ENCODE data around the gene ATP6V0A4. TPM values are rescaled to one million over a fixed set of nuclear protein-coding genes. Genes with fewer than 3 reads are reported as not detected.

ATP6V0A4 gene
- total RNA-seq, 1 experiment from 2014 or later = 1.1 TPM

DNA sequence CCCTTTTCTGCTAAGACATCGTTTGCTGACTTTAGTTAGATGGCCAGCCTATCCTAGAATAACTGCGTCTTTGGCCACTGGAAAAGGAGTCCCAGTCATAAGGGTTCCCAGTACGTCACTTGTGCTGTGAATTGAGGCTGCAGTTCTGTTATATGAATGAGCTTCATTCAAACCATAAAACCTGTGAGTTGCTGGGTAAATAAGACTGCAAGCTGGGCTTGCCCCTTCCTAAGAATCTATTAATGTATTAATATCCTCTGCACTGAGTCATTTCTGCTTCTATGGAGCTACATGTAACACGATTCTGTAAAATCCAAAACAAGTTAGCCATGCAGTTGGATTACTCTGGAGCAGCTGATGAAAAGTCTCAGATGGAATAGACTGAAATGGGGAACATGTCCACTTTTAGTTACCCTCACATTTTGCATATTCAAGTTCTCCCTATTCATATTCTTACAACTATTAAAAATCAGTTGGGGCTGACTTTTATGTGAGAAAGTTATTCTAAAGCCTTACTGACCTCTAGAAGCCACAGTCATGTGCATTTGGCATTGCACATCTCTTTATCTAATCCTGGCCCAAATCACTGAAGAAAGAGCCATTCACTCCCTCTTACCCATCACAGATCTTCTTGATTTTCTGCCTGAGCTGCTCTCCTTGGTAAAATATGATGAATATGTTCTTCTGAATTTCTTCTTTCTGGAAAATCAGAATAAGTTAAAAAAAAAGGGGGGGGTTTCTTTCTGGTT, 42.0 kb downstream of the ATP6V0A4 start:
- TF ChIP-seq, protein P1, sequence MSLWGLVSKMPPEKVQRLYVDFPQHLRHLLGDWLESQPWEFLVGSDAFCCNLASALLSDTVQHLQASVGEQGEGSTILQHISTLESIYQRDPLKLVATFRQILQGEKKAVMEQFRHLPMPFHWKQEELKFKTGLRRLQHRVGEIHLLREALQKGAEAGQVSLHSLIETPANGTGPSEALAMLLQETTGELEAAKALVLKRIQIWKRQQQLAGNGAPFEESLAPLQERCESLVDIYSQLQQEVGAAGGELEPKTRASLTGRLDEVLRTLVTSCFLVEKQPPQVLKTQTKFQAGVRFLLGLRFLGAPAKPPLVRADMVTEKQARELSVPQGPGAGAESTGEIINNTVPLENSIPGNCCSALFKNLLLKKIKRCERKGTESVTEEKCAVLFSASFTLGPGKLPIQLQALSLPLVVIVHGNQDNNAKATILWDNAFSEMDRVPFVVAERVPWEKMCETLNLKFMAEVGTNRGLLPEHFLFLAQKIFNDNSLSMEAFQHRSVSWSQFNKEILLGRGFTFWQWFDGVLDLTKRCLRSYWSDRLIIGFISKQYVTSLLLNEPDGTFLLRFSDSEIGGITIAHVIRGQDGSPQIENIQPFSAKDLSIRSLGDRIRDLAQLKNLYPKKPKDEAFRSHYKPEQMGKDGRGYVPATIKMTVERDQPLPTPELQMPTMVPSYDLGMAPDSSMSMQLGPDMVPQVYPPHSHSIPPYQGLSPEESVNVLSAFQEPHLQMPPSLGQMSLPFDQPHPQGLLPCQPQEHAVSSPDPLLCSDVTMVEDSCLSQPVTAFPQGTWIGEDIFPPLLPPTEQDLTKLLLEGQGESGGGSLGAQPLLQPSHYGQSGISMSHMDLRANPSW (CRISPR knock-in tag; conservative IDR thresholded peaks at IDR 0.05; ENCODE audit: low read depth) = no peak
- TF ChIP-seq, protein P2, sequence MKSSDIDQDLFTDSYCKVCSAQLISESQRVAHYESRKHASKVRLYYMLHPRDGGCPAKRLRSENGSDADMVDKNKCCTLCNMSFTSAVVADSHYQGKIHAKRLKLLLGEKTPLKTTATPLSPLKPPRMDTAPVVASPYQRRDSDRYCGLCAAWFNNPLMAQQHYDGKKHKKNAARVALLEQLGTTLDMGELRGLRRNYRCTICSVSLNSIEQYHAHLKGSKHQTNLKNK (CRISPR knock-in tag; IDR thresholded peaks at IDR 0.05) = no peak
- TF ChIP-seq IRF2 (CRISPR knock-in tag; IDR thresholded peaks at IDR 0.05; ENCODE audit: borderline replicate concordance, low read depth) = no peak
- TF ChIP-seq, protein P3, sequence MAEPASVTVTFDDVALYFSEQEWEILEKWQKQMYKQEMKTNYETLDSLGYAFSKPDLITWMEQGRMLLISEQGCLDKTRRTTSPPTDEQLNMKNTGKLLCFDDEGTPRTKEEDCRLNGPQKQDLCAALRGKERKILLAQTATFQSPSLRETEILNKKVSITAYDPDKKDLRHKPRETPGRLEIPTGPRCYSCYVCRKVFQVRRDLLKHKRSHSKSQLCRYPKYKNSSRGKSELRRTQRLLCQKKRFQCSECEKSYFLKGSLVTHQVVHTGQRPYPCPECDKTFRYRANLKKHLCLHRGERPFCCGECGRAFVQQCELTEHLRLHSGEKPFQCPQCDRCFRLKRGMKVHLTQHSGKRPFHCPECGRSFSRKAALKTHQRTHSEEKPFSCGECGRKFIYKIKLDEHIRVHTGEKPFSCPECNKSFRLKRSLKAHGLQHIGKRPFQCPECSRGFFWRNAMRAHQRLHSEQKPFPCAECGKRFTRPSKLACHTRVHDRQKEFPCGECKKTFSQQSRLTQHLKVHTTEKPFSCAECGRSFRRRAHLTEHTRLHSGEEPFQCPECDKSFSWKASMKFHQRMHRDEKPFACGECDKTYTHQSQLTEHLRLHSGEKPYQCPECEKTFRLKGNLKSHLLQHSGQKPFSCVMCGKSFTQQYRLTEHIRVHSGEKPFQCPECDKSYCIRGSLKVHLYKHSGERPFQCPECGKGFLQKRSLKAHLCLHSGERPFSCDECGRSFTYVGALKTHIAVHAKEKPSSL (CRISPR knock-in tag; conservative IDR thresholded peaks at IDR 0.05) = no peak
- TF ChIP-seq, protein P4, sequence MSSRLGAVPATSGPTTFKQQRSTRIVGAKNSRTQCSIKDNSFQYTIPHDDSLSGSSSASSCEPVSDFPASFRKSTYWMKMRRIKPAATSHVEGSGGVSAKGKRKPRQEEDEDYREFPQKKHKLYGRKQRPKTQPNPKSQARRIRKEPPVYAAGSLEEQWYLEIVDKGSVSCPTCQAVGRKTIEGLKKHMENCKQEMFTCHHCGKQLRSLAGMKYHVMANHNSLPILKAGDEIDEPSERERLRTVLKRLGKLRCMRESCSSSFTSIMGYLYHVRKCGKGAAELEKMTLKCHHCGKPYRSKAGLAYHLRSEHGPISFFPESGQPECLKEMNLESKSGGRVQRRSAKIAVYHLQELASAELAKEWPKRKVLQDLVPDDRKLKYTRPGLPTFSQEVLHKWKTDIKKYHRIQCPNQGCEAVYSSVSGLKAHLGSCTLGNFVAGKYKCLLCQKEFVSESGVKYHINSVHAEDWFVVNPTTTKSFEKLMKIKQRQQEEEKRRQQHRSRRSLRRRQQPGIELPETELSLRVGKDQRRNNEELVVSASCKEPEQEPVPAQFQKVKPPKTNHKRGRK (CRISPR knock-in tag; IDR thresholded peaks at IDR 0.05; ENCODE audit: borderline replicate concordance) = no peak
- no peak for TF ChIP-seq CBFB (CRISPR knock-in tag; IDR thresholded peaks at IDR 0.05; ENCODE audit: low read depth)
- TF ChIP-seq NR2C2 (CRISPR knock-in tag; IDR thresholded peaks at IDR 0.05) = no peak
- no peak for TF ChIP-seq GTF2I (CRISPR knock-in tag; conservative IDR thresholded peaks at IDR 0.05)
- TF ChIP-seq SMAD4 (CRISPR knock-in tag; IDR thresholded peaks at IDR 0.05) = no peak
- peak; percentile 12 for ATAC-seq
- ChIA-PET CTCF (interaction anchor here (1.0 to 2.1 kb wide), 3 partner anchors 17 to 42 kb away, joined by 3 to 12 read pairs (median 9); partner anchors contain the start of genes ATP6V0A4 and TMEM213), POLR2A (interaction anchor here (0.6 kb wide), 1 partner anchor 119 kb away, joined by 3 read pairs; no protein-coding TSS in a partner anchor)
- H3K36me3 Mint-ChIP-seq = no peaks in the 10 kb centered on the region
- H3K27me3 Mint-ChIP-seq (ENCODE audit: low read depth) = no peaks in the 10 kb centered on the region
- H3K27ac Mint-ChIP-seq = no peak overlapping the region
- DNase-seq (ENCODE audit: low spot score) = no peak
- no peaks in the 10 kb centered on the region for H3K9me3 Mint-ChIP-seq
- H3K4me3 Mint-ChIP-seq = no peak overlapping the region
- peaks cover 30% of the 10 kb centered on the region for H3K4me1 Mint-ChIP-seq

DNA sequence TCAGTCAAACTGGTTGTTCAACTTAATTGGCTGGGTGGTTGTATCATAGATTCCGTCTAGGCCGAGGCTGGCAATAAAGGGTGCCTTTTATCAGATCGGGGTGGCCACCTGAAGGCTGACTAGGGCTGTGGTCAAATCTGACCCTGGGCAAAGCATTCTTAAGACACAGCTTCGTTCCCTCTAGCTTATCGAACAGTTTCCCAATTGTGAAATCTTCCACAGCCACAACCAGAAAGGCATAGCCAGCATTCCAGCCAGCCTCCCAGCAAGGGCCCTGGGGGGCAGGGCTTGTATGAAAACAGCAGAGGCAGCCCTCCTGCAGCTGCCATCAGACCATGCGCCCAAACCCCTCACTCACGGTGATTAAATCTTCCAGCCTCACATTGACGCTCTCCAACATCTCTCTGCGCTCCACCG, 42.7 kb downstream of the ATP6V0A4 start:
- Mint-ChIP-seq H3K9me3 (no peaks in the 10 kb centered on the region), H3K27me3 (ENCODE audit: low read depth) (no peaks in the 10 kb centered on the region), H3K36me3 (no peaks in the 10 kb centered on the region), H3K4me3 (no peak overlapping the region), H3K27ac (no peak overlapping the region), H3K4me1 (peaks cover 35% of the 10 kb centered on the region)
- ATAC-seq = peak; percentile 61
- CTCF ChIA-PET = interaction anchor here (1.0 to 2.1 kb wide), 3 partner anchors 17 to 43 kb away, joined by 3 to 12 read pairs (median 9); partner anchors contain the start of genes ATP6V0A4 and TMEM213
- POLR2A ChIA-PET = interaction anchor here (0.6 kb wide), 1 partner anchor 118 kb away, joined by 3 read pairs; no protein-coding TSS in a partner anchor
- TF ChIP-seq, protein P5, sequence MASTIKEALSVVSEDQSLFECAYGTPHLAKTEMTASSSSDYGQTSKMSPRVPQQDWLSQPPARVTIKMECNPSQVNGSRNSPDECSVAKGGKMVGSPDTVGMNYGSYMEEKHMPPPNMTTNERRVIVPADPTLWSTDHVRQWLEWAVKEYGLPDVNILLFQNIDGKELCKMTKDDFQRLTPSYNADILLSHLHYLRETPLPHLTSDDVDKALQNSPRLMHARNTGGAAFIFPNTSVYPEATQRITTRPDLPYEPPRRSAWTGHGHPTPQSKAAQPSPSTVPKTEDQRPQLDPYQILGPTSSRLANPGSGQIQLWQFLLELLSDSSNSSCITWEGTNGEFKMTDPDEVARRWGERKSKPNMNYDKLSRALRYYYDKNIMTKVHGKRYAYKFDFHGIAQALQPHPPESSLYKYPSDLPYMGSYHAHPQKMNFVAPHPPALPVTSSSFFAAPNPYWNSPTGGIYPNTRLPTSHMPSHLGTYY (CRISPR knock-in tag; IDR thresholded peaks at IDR 0.05) = no peak
- TF ChIP-seq, protein P4 (CRISPR knock-in tag; IDR thresholded peaks at IDR 0.05; ENCODE audit: borderline replicate concordance) = no peak
- TF ChIP-seq, protein P6, sequence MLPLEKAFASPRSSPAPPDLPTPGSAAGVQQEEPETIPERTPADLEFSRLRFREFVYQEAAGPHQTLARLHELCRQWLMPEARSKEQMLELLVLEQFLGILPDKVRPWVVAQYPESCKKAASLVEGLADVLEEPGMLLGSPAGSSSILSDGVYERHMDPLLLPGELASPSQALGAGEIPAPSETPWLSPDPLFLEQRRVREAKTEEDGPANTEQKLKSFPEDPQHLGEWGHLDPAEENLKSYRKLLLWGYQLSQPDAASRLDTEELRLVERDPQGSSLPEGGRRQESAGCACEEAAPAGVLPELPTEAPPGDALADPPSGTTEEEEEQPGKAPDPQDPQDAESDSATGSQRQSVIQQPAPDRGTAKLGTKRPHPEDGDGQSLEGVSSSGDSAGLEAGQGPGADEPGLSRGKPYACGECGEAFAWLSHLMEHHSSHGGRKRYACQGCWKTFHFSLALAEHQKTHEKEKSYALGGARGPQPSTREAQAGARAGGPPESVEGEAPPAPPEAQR (CRISPR knock-in tag; IDR thresholded peaks at IDR 0.05) = no peak
- no peak for TF ChIP-seq NFATC4 (CRISPR knock-in tag; IDR thresholded peaks at IDR 0.05)
- no peak for TF ChIP-seq ATF1 (CRISPR knock-in tag; IDR thresholded peaks at IDR 0.05)
- TF ChIP-seq, protein P7, sequence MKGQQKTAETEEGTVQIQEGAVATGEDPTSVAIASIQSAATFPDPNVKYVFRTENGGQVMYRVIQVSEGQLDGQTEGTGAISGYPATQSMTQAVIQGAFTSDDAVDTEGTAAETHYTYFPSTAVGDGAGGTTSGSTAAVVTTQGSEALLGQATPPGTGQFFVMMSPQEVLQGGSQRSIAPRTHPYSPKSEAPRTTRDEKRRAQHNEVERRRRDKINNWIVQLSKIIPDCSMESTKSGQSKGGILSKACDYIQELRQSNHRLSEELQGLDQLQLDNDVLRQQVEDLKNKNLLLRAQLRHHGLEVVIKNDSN (CRISPR knock-in tag; IDR thresholded peaks at IDR 0.05) = no peak
- peak; percentile 51; the same call in 1 of the 2 replicates for TF ChIP-seq ZNF423 (CRISPR knock-in tag; IDR thresholded peaks at IDR 0.05)
- TF ChIP-seq EMX1 (CRISPR knock-in tag; IDR thresholded peaks at IDR 0.05) = no peak
- TF ChIP-seq, protein P8, sequence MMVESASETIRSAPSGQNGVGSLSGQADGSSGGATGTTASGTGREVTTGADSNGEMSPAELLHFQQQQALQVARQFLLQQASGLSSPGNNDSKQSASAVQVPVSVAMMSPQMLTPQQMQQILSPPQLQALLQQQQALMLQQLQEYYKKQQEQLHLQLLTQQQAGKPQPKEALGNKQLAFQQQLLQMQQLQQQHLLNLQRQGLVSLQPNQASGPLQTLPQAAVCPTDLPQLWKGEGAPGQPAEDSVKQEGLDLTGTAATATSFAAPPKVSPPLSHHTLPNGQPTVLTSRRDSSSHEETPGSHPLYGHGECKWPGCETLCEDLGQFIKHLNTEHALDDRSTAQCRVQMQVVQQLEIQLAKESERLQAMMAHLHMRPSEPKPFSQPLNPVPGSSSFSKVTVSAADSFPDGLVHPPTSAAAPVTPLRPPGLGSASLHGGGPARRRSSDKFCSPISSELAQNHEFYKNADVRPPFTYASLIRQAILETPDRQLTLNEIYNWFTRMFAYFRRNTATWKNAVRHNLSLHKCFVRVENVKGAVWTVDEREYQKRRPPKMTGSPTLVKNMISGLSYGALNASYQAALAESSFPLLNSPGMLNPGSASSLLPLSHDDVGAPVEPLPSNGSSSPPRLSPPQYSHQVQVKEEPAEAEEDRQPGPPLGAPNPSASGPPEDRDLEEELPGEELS (CRISPR knock-in tag; IDR thresholded peaks at IDR 0.05) = no peak
- peak; percentile 26 for DNase-seq (ENCODE audit: low spot score)
